Sigmoid colon (tissue), 7 donors: ENCODE data around the gene PEX10. TPM values are rescaled to one million over a fixed set of nuclear protein-coding genes. Genes with fewer than 3 reads are reported as not detected.

Experiments used
- DNase-seq: peaks from one replicate; pipeline ENCODE4 v3.0.0-alpha.2; 2019
- H3K27ac ChIP-seq, 4 donors: fragments of 200-600 bp; sonication (generic); one replicate each; pipeline ENCODE4 v1.5.1; 2016 to 2019; ENCODE audit warnings: mild to moderate bottlenecking in 1 of 4
- H3K27me3 ChIP-seq, 3 donors: fragments of 200-600 bp; sonication (generic); one replicate each; pipeline ENCODE4 v1.5.1; 2019; ENCODE audit warnings: mild to moderate bottlenecking in 1 of 3
- H3K36me3 ChIP-seq, 4 donors: fragments of 200-600 bp; sonication (generic); one replicate each; pipeline ENCODE4 v1.5.1; 2016 to 2019
- H3K4me1 ChIP-seq, 4 donors: fragments of 200-600 bp; sonication (generic); one replicate each; pipeline ENCODE4 v1.5.1; 2017 to 2019
- H3K4me3 ChIP-seq, 4 donors: fragments of 200-600 bp; sonication (generic); one replicate each; pipeline ENCODE4 v1.5.1; 2017 to 2019; ENCODE audit warnings: mild to moderate bottlenecking in 2 of 4, moderate library complexity in 1 of 4
- H3K9me3 ChIP-seq, 4 donors: fragments of 200-600 bp in 3 of 4; sonication (generic) in 3 of 4; one replicate each; pipeline versions ENCODE4 v1.5.1 to v1.6.1; 2013 to 2019
- EP300 ChIP-seq, 4 donors: sonication (generic); formaldehyde crosslinking; IDR thresholded peaks; one replicate each; pipeline ENCODE4 v1.6.1; 2017; ENCODE audit warnings: antibody characterized with exemption in 4 of 4
- POLR2A ChIP-seq, 2 donors: fragments of 450-650 bp; IDR thresholded peaks; one replicate each; pipeline ENCODE4 v1.6.1; 2016; ENCODE audit warnings: antibody characterized with exemption in 2 of 2, mild to moderate bottlenecking in 2 of 2, moderate library complexity in 2 of 2
- POLR2AphosphoS5 ChIP-seq, 4 donors: sonication (generic); formaldehyde crosslinking; IDR thresholded peaks; one replicate each; pipeline ENCODE4 v1.6.1; 2017; ENCODE audit warnings: antibody characterized with exemption in 4 of 4
- WGBS, 2 donors: extraction: QIAGEN DNeasy Blood & Tissue Kit; methylation state at CpG; one replicate each; pipeline ENCODE4 v1.1.7; 2013; 5-methylcytosine and 5-hydroxymethylcytosine counted together
- intact Hi-C: fragments of 100-400 bp; cut with DNase I; formaldehyde crosslinking; loops from one replicate; pipeline ENCODE4 v1.15.1; 2023
- polyA plus RNA-seq, 3 donors: library from polyadenylated mRNA; stranded (reverse); fragments of 200-250 nt; gene quantifications; one replicate each; pipeline ENCODE4 v1.2.3, GENCODE V29; 2013
- total RNA-seq, 4 donors: library from RNA; depleted of rRNA; stranded (reverse); fragments of >200 nt; gene quantifications; one replicate each; pipeline ENCODE4 v1.1.0, GENCODE V29; 2016
- TF ChIP-seq, protein P1 (sequence below), 4 experiments: fragments of 450-650 bp in 3 of 4; fragments of 200-600 bp in 1 of 4; IDR thresholded peaks; one replicate each; pipeline ENCODE4 v1.5.1; 2016 to 2019; ENCODE audit warnings: antibody characterized with exemption in 4 of 4, mild to moderate bottlenecking in 3 of 4, moderate library complexity in 2 of 4
- donor health status: healthy with polysubstance abuse.
- donor health status: Bipolar disorder and iron deficiency.
- donor health status: healthy.

PEX10 gene
- total and polyA plus RNA-seq, 7 donors, result 9.9 to 21.9 (median 13.8) TPM

DNA sequence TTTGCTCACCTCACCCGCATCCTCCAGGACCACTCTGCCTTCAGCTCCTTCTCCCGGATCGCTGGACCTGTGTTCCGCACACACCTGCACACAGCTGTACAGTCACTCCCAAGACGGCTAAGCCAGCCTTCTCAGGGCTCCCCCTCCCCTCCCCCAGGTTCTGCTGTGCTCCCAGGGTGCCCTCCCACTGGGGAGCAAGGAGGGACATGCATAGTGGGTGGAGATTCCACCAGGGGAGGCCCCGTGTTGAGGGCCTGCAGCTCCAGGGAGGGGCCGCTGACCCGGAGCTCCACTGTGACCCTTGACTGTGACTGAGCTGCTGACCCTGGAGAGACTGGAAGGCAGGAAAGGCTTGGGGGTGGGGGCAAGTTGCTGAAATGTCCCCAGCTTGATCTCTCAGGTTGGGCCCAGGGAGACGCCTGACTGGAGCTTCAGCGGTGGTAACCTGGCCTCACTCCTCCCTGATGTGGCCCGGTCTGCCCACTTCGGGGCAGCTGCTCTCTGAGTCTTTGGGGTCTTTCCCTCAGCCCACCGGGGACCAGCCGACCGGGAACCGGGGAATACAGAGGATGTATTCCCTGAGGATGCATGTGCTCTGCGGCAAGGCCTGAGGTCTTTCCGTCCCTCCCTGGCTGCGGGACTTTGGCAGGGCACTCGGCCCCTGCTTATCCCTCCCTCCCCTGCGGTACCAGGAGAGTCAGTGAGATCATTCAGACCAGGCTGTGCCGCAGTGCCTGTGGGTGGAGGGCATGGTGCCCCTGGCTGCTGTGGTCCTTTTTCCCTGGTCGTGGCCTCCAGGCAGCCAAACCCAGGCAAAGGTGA is 35.1 kb upstream of the PEX10 start:
- Histone ChIP-seq H3K4me1 (no peaks in the 10 kb centered on the region), H3K9me3 (no peaks in the 10 kb centered on the region), H3K27me3 (peaks cover 10 to 73% (median 42%) of the 10 kb centered on the region in 3 donors), H3K36me3 (no peaks in the 10 kb centered on the region), H3K4me3 (no peak overlapping the region), H3K27ac (no peak overlapping the region)
- intact Hi-C loops, result no loop called here
- DNase-seq, result no peak
- 71 to 72% methylated on average over 23 of the region's 23 CpGs for WGBS, 2 donors
- TF ChIP-seq POLR2A (IDR thresholded peaks at IDR 0.05), result no peak
- no peak for TF ChIP-seq EP300 (IDR thresholded peaks at IDR 0.05)
- TF ChIP-seq, protein P1, sequence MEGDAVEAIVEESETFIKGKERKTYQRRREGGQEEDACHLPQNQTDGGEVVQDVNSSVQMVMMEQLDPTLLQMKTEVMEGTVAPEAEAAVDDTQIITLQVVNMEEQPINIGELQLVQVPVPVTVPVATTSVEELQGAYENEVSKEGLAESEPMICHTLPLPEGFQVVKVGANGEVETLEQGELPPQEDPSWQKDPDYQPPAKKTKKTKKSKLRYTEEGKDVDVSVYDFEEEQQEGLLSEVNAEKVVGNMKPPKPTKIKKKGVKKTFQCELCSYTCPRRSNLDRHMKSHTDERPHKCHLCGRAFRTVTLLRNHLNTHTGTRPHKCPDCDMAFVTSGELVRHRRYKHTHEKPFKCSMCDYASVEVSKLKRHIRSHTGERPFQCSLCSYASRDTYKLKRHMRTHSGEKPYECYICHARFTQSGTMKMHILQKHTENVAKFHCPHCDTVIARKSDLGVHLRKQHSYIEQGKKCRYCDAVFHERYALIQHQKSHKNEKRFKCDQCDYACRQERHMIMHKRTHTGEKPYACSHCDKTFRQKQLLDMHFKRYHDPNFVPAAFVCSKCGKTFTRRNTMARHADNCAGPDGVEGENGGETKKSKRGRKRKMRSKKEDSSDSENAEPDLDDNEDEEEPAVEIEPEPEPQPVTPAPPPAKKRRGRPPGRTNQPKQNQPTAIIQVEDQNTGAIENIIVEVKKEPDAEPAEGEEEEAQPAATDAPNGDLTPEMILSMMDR (IDR thresholded peaks at IDR 0.05), result no peak
- no peak for TF ChIP-seq POLR2AphosphoS5 (IDR thresholded peaks at IDR 0.05)

DNA sequence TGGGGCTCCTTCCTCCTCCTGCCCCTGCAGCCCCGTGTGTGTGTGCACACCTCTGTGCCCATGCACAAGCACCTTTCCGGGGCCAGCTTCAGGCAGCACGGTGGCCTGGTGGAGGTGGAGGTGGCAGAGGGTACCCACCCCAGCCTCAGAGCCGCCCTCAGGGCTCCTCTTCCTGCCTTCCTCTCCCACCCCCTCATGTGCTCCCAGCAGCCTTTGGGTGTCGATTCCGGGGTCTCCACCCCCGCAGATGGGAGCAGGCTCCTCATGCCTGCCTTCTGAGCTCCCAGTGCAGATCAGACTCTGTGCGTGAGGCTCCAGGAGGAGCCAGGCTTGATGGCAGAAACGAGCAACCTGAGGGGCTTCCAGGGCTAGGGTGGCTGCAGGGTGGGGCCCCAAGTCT is 34.5 kb upstream of the PEX10 start:
- intact Hi-C loops, result no loop called here
- Histone ChIP-seq H3K9me3 (no peaks in the 10 kb centered on the region), H3K36me3 (no peaks in the 10 kb centered on the region), H3K27me3 (peaks cover 8 to 73% (median 42%) of the 10 kb centered on the region in 3 donors), H3K4me3 (no peak overlapping the region), H3K4me1 (no peaks in the 10 kb centered on the region), H3K27ac (no peak overlapping the region)
- no peak for DNase-seq
- WGBS, 2 donors, result 60 to 64% methylated on average over 9 of the region's 9 CpGs
- TF ChIP-seq EP300 (IDR thresholded peaks at IDR 0.05) (no peak), POLR2AphosphoS5 (IDR thresholded peaks at IDR 0.05) (no peak)
- TF ChIP-seq, protein P1 (IDR thresholded peaks at IDR 0.05), result no peak

DNA sequence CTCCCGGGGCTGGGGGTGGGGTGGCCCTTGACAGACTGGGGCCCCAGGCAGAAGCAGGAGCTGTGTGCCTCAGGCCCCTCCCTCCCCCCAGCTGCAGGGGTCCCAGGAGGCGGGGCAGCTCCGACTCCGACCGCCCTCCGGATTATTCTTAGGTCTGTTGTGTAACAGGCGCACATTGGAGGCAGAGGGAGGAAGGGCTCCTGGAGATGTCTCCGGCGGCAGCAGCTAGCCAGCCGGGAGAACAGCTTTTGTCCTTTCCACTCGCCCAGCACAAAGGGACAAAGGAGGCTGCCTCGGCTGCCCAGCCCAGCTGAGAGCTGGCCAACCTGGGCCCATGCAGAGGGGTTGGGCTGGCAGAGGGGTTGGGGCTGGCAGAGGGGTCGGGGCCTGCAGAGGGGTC is 34.0 kb upstream of the PEX10 start:
- no peaks in the 10 kb centered on the region for H3K9me3 ChIP-seq
- no peaks in the 10 kb centered on the region for H3K36me3 ChIP-seq
- no peak overlapping the region for H3K4me3 ChIP-seq
- DNase-seq, result no peak
- peaks cover 7 to 73% (median 39%) of the 10 kb centered on the region in 3 donors for H3K27me3 ChIP-seq
- intact Hi-C loops, result no loop called here
- H3K27ac ChIP-seq, result no peak overlapping the region
- TF ChIP-seq EP300 (IDR thresholded peaks at IDR 0.05), result no peak
- no peak for TF ChIP-seq POLR2AphosphoS5 (IDR thresholded peaks at IDR 0.05)
- TF ChIP-seq, protein P1 (IDR thresholded peaks at IDR 0.05), result no peak
- TF ChIP-seq POLR2A (IDR thresholded peaks at IDR 0.05), result no peak
- no peaks in the 10 kb centered on the region for H3K4me1 ChIP-seq
- 45 to 71% methylated on average over 13 of the region's 13 CpGs for WGBS, 2 donors

DNA sequence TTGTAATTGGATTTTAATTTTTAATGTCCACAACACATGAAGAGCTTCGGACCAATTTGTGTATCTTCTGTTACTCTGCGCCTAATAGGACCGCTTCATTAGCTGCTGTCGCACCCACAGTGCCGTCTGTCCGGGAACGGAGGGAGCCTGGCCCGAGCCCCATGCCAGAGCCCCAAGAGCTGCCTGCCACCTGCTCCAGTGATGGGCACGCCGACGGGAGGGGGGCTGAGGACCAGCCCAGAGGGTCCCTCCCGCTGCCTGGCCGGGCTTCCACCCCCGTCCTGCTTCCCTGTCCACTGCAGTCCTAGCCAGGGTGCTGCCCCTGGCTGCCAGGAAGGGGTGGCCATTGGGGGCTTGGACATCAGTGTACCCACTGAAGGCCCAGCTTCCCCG is 33.5 kb upstream of the PEX10 start:
- Histone ChIP-seq H3K27me3 (peaks cover 7 to 73% (median 36%) of the 10 kb centered on the region in 3 donors), H3K9me3 (no peaks in the 10 kb centered on the region), H3K4me3 (no peak overlapping the region), H3K36me3 (no peaks in the 10 kb centered on the region), H3K4me1 (no peaks in the 10 kb centered on the region), H3K27ac (no peak overlapping the region)
- intact Hi-C loops, result no loop called here
- no peak for DNase-seq
- 85 to 87% methylated on average over 15 of the region's 15 CpGs for WGBS, 2 donors
- TF ChIP-seq, protein P1 (IDR thresholded peaks at IDR 0.05), result no peak
